Measurements from ENCODE around the gene CACNA1G. TPM values are rescaled to one million over a fixed set of nuclear protein-coding genes. Genes with fewer than 3 reads are reported as not detected.

CACNA1G gene
- total and polyA plus RNA-seq, 2 donors (not counting 1 experiment from before 2014, with no cell fraction given) = 0.08 to 0.99 TPM

GRCh38 chr17:50657054-50657453, 96.5 kb downstream of the CACNA1G start:
- no peaks in the 10 kb centered on the region for H4K20me1 ChIP-seq (ENCODE audit: control insufficient read depth, extremely low read depth, insufficient read depth, low read length)
- H3K79me2 ChIP-seq (ENCODE audit: control insufficient read depth, insufficient read depth, low read length) = no peaks in the 10 kb centered on the region
- no peaks in the 10 kb centered on the region for H3K9me3 ChIP-seq (ENCODE audit: control insufficient read depth, insufficient read depth, low read depth, low read length)
- no peak overlapping the region for H2AFZ ChIP-seq (ENCODE audit: low read length)
- TF ChIP-seq, protein P1, sequence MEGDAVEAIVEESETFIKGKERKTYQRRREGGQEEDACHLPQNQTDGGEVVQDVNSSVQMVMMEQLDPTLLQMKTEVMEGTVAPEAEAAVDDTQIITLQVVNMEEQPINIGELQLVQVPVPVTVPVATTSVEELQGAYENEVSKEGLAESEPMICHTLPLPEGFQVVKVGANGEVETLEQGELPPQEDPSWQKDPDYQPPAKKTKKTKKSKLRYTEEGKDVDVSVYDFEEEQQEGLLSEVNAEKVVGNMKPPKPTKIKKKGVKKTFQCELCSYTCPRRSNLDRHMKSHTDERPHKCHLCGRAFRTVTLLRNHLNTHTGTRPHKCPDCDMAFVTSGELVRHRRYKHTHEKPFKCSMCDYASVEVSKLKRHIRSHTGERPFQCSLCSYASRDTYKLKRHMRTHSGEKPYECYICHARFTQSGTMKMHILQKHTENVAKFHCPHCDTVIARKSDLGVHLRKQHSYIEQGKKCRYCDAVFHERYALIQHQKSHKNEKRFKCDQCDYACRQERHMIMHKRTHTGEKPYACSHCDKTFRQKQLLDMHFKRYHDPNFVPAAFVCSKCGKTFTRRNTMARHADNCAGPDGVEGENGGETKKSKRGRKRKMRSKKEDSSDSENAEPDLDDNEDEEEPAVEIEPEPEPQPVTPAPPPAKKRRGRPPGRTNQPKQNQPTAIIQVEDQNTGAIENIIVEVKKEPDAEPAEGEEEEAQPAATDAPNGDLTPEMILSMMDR (conservative IDR thresholded peaks at IDR 0.05 in 1 of 2, IDR thresholded peaks at IDR 0.05 in 1 of 2; ENCODE audit: low read depth in 1 of 2, low read length in 2 of 2) = no peak
- TF ChIP-seq EZH2 (IDR thresholded peaks at IDR 0.05; ENCODE audit: low read length, missing control alignments) = no peak
- no peaks in the 10 kb centered on the region for H3K36me3 ChIP-seq (ENCODE audit: control insufficient read depth, insufficient read depth, low read length)
- H3K4me2 ChIP-seq (ENCODE audit: extremely low read depth, insufficient read depth, low read length) = no peak overlapping the region
- no peak overlapping the region for H3K27ac ChIP-seq (ENCODE audit: insufficient read depth, low read length)
- no peaks in the 10 kb centered on the region for H3K27me3 ChIP-seq (ENCODE audit: control insufficient read depth, insufficient read depth, low read length)
- H3K9ac ChIP-seq (ENCODE audit: insufficient read depth, low read length) = no peak overlapping the region
- peaks cover 28% of the 10 kb centered on the region for H3K4me1 ChIP-seq (ENCODE audit: control insufficient read depth, extremely low read depth, insufficient read depth, low read length)
- no peak overlapping the region for H3K4me3 ChIP-seq (replicated peaks in 1 of 4; ENCODE audit: control extremely low read depth in 1 of 4, insufficient read depth in 1 of 4, low read depth in 3 of 4, low read length in 4 of 4)
- no peak for DNase-seq (ENCODE audit: low read depth in 2 of 2)

DNA sequence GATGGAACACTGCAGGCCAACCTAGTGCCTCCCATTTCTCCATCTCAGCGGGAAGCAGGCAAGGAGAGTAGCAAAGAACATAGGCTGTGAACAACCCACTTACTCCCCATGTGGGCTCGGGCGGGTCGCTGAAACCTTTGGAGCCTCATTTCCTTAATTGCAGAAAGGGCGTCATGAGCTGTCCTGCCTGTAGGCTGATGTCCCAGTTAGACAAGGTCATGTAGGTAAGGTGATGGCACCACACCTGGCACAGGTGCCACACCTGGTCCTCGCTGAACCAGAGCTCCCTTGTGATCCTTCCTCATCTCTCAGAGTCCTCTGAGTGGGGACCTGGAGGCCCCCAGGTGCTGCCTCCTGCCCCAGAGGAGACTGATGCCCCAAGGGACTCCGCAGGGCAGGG, 97.1 kb downstream of the CACNA1G start:
- no peaks in the 10 kb centered on the region for H3K36me3 ChIP-seq (ENCODE audit: control insufficient read depth, insufficient read depth, low read length)
- no peak overlapping the region for H3K9ac ChIP-seq (ENCODE audit: insufficient read depth, low read length)
- TF ChIP-seq, protein P1 (conservative IDR thresholded peaks at IDR 0.05 in 1 of 2, IDR thresholded peaks at IDR 0.05 in 1 of 2; ENCODE audit: low read depth in 1 of 2, low read length in 2 of 2) = no peak
- no peaks in the 10 kb centered on the region for H3K9me3 ChIP-seq (ENCODE audit: control insufficient read depth, insufficient read depth, low read depth, low read length)
- no peaks in the 10 kb centered on the region for H3K27me3 ChIP-seq (ENCODE audit: control insufficient read depth, insufficient read depth, low read length)
- DNase-seq (ENCODE audit: low read depth in 2 of 2) = no peak
- H3K4me1 ChIP-seq (ENCODE audit: control insufficient read depth, extremely low read depth, insufficient read depth, low read length) = peaks cover 33% of the 10 kb centered on the region
- no peaks in the 10 kb centered on the region for H3K79me2 ChIP-seq (ENCODE audit: control insufficient read depth, insufficient read depth, low read length)
- H3K4me2 ChIP-seq (ENCODE audit: extremely low read depth, insufficient read depth, low read length) = no peak overlapping the region
- H4K20me1 ChIP-seq (ENCODE audit: control insufficient read depth, extremely low read depth, insufficient read depth, low read length) = no peaks in the 10 kb centered on the region
- no peak overlapping the region for H3K4me3 ChIP-seq (replicated peaks in 1 of 4; ENCODE audit: control extremely low read depth in 1 of 4, insufficient read depth in 1 of 4, low read depth in 3 of 4, low read length in 4 of 4)
- no peak overlapping the region for H3K27ac ChIP-seq (ENCODE audit: insufficient read depth, low read length)
- H2AFZ ChIP-seq (ENCODE audit: low read length) = no peak overlapping the region

- H3K4me1 ChIP-seq (ENCODE audit: control insufficient read depth, extremely low read depth, insufficient read depth, low read length) = peaks cover 33% of the 10 kb centered on the region
- no peaks in the 10 kb centered on the region for H3K79me2 ChIP-seq (ENCODE audit: control insufficient read depth, insufficient read depth, low read length)
- no peak overlapping the region for H3K4me2 ChIP-seq (ENCODE audit: extremely low read depth, insufficient read depth, low read length)
- H3K27me3 ChIP-seq (ENCODE audit: control insufficient read depth, insufficient read depth, low read length) = no peaks in the 10 kb centered on the region
- H3K36me3 ChIP-seq (ENCODE audit: control insufficient read depth, insufficient read depth, low read length) = no peaks in the 10 kb centered on the region
- H3K9ac ChIP-seq (ENCODE audit: insufficient read depth, low read length) = no peak overlapping the region
- no peaks in the 10 kb centered on the region for H3K9me3 ChIP-seq (ENCODE audit: control insufficient read depth, insufficient read depth, low read depth, low read length)
- DNase-seq (ENCODE audit: low read depth in 2 of 2) = no peak
- TF ChIP-seq, protein P1 (conservative IDR thresholded peaks at IDR 0.05 in 1 of 2, IDR thresholded peaks at IDR 0.05 in 1 of 2; ENCODE audit: low read depth in 1 of 2, low read length in 2 of 2) = no peak
- no peak for TF ChIP-seq EZH2 (IDR thresholded peaks at IDR 0.05; ENCODE audit: low read length, missing control alignments)
- no peak overlapping the region for H2AFZ ChIP-seq (ENCODE audit: low read length)
- no peaks in the 10 kb centered on the region for H4K20me1 ChIP-seq (ENCODE audit: control insufficient read depth, extremely low read depth, insufficient read depth, low read length)
- no peak overlapping the region for H3K4me3 ChIP-seq (replicated peaks in 1 of 4; ENCODE audit: control extremely low read depth in 1 of 4, insufficient read depth in 1 of 4, low read depth in 3 of 4, low read length in 4 of 4)
- H3K27ac ChIP-seq (ENCODE audit: insufficient read depth, low read length) = no peak overlapping the region
Observed at GRCh38 chr17:50658616-50659015, 98.1 kb downstream of the CACNA1G start.

Measured in fibroblast of lung (primary cell).